Stimulated activated CD4-positive, alpha-beta T cell treated with anti-CD3 and anti-CD28 coated beads, TNF-alpha, amount 100 ng/mL, for 1 hour (primary cell): ENCODE data around the gene DSCAML1.

ENCODE experiments used
- DNase-seq, 3 donors: peaks; one replicate each; pipeline ENCODE4 v3.0.0-alpha.2; 2020; ENCODE audit warnings: low read depth in 3 of 3, low spot score in 1 of 3

DSCAML1 gene

DNA sequence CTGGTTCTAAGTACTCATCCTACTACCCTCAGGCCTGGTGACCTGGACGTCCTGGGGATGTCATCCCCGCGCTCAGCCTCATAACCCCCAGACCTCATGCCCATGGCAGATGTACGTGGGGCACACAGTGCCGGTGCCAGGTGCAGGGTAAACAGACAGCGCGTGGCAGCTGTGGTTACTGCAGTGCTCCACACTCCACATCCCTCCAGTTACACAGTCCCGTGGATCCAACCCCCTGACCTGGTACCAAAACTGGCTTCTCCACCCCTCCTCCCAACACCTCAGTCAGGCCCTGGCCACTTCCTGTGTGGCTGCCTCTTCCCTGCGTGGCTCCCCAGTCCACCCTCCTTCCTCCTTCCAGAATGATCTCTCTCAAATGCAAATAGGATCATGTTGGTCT is 95.2 kb downstream of the DSCAML1 start:
- no peak for DNase-seq

DNA sequence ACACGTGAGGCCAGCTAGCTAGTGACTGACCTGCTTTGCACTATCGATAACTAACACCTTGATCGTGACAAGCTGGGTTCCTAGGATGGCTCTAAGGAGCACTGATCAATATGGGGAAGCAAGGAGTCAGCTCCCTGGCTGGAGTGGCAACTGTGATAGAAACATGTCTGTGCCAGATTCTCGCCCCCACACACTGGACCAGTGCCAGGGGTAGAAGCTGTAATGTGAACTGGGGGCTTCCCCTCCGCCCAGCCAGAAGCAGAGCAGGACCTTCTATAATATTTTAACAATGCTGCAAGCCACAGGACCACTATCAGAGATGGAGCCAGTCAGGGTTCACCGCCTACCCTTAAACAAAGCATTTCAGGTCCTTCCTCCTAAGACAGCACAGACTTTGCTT is 96.5 kb downstream of the DSCAML1 start:
- no peak for DNase-seq

DNA sequence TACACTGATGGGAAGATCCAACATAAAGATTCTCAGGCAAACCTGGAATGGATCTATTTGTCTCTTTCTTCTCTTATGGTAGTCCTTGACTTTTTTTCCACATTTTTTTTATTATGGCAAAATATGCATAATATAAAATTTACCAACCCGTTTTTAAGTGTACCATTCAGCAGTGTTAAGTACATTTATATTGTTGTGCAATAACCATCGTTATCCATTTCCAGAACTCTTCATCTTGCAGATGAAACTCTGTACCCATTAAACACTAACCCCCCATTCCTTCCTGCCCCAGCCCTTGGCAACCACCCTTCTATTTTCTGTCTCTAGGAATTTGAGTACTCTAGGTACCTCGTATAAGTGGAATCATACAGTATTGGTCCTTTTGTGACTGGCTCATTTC is 99.7 kb downstream of the DSCAML1 start:
- DNase-seq, result no peak

DNA sequence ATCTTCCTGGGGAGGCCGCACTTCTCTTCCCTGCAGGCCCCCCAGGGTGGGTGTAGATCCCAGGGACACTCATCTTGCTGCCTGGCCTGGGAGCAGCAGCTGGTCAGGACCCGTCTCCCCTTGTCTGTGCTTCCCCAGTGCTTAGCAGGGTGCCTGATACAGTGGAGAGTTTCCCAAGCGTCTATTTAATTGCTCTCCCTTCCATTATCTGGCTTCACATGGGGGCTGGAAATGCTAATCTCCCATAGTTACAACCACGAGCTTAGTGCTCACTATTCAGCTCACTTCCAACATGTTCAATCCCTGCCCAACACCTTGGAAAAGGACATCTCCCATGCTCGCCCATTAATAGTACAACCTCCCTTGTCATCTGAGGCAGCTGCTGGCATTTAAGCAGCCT is 100.5 kb downstream of the DSCAML1 start:
- DNase-seq, result no peak

DNA sequence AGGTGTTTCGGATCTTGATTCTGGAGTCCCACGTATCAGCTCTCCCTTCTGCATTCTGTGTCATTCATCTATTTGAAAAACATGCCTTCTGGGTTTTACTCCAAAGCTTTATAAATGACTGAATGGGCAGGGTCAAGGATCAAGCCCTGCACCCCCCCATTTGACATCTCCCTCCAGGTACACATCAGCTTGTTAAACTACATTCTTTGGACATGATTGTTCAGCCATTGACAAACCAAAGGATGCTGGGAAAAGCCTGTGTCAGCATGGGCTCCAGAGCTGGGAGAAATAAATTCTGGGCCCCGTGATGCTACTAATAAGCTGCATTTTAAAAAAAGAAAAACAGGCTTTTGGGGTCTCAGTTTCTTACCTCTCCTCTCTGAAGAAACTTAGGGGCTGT is 103.7 kb downstream of the DSCAML1 start:
- DNase-seq, result no peak

DNA sequence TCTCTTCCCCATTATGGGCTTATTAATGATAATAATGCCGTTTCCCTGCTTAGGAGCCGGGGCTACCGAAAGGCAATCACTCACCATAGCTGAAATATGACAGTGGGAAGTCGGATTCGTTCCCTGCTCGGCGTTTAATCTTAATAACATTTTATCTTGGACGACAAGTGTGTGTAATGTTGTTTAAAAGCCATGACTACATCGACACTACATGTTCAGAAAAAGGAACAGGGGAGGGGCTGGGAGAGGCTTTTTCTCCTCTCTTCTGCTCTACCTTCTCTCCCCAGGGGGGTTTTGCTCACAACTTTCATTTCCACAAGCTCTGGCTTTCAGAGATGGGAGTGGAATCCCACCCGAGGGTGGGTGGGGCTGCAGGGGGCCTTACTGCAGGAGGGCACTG is 105.5 kb downstream of the DSCAML1 start:
- DNase-seq, result no peak

DNA sequence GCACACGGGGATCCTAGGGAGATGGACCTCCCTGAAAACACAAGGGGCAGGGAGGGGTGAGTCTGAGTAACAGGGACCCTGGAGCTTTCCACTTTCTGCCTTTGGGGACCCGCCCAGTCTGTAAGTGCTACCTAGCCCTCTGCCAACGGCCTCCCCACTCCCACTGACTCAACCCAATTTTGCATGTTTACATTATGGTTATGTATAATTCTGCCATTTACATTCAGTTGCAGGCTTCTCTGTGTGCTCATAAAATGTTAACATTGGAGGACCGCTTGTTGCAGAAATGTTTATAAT is 105.8 kb downstream of the DSCAML1 start:
- DNase-seq, result no peak

DNA sequence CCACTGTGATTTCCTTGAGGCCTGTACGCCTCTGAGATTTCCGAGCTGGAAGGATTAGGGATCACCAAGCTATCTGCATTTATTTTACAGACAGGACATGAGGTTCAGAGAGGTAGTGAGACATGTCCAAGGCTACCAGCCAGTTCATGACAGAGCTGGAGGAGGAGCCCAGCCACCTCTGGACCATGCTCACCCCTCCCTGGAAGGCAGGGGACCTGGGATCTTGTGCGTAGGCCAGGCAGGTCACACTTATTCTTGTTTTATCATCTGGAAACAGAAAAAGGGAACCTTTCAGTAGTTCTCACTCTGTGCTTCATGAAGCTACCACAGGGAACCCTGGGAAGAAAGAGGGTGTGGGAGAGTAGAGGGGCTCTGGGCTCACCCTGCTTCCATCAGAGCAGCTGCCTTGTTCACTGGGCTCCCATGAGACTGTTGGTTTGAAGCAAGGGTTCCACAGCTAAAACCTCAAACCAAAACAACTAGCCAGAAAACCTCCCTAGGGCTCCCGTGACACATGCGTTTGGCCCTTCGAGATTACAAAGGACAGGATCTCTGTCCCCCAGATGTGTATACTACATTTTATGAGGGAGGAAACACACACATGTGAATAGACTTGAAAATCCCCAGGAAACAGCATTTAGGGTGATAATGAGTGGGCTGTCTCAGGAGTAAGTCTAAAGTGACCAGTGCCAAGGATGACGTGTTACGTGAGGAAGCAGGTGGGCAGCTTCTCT is 106.4 kb downstream of the DSCAML1 start:
- no peak for DNase-seq

DNA sequence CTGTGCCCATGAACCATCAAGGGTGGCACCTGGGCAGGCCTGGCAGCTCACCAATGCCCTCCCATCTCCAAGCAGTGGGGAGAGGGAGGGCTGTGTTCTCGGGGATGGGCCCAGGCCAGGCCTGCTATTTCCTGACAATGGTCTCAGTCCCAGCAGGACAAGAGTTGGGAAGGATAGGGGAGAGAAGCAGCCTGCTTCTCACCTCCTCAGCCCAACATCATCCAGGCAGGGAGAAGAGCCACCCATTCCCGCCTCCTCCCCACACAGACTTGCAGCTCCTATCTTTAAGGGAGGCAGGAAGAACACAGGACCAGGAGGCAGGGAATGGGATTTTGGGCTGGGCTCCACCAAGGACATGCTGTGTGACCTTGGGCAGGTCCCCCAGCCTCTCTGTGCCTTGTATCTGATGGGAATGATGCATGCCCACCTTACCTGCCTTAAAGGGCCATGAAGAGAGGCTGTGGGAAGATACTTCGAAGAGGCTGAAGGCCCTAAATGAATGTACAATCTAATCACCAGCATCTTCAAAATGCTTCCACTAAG is 108.7 kb downstream of the DSCAML1 start:
- no peak for DNase-seq

DNA sequence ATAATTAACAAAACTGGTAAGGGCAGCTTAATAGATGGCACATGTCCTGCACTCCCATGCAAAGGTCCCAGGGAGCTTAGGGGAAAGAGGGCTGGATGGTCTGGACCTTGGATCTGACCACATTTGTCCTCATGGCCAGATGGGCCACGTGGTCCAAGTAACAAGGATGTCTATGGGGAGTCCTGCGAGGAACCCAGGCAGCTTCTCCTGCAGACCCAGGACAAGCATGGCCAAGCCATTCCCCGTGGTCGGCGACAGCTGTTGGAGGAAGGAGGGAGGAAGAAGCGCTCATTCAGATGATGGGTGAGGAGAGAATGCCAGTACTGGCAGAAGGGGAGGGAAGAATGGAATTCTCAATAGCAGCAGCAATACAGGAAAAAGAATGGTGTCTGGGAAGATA is 109.2 kb downstream of the DSCAML1 start:
- DNase-seq, result no peak

DNA sequence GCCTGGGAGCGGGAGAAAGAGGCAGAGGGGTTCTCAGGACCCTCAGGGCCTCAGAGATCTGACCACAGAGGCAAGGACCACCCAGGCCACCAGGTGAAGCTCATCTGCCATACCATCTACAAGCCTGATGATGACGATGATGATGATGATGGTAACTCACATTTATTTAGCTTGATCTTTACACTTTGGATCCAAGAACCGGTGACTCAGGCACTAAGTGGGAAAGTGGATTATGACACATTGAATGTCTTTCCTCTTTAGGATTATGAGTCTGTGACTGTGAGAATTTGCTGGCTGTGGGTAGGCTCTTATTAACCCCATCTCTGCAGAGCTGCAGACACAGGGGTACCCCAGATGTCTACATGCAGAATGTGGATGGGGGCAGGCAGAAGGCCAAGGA is 110.3 kb downstream of the DSCAML1 start:
- no peak for DNase-seq

DNA sequence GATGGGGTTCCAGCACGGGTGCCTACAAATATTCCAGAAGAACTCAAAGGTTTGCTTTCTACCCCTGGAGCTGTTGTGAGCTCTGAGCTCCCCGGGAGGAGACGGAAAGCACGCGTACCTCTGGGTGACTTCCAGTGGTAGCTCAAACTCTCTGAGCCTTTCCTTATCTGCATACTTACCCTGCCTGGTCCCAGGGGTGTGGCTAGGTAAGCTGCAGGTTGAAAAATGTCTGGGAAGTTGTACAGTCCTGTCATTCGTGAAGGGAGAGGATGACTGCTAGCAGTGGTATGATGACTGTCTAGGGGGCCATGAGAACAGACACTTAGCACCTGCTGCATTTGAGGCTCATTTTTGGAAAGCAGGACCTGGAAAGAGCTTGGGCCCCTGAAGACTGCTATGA is 111.5 kb downstream of the DSCAML1 start:
- no peak for DNase-seq

DNA sequence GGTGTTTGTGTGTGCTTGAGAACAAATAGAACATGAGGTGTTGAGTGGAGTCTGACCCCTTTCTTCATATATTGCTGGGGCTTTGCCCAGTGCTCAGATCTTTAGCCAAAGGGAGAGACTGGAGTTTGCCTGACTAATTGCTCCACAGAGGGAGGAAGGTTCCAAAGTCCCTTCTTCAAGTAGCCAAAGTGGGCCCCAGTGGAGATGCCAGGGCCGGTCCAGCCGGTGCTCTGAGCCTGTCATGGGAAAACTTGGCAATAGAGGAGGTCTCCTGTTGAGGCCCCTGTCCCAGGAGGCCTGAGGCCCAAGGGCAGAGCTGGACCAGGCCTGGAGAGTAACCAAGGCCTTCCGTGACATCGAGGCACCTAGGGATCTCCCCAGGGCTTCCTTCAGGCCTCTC is 112.3 kb downstream of the DSCAML1 start:
- no peak for DNase-seq

DNA sequence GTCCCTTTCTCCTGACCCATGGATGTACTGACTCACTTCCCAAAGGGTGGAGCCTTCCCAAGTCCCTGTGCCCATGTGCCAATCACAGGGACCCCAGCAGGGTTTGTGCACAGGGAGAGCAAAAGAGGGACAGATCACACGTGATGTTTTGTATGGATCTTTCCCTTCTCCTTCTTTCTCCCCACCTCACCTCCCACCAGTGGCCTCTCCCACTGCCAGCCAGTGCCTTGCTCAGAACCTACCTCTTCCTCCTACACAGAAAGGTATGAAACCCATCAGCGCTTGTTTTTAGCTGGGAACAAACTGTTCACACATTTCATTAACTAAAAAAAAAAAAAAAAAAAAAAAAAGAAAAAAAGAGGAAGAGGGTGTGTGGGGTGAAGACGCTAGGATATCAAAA is 112.9 kb downstream of the DSCAML1 start:
- DNase-seq, result no peak

DNA sequence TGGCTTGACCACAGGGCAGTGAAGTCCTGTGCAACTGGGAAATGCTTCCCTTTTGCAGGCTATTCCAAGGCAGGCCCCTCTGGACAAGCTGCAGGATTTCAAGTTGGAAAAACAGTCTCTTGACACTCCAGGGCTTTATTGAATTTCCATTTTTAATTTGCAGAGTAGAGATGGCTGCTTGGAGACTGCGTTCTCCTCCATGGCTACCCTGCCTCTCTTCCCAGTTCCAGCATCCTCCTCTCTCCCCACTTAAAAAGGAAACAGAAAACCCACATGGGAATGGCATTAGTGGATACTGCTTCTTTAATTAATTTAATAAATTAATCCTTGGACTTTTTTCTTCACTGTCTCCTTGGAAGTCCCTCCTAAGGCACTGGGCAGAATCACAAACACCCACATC is 115.6 kb downstream of the DSCAML1 start:
- DNase-seq, result no peak

DNA sequence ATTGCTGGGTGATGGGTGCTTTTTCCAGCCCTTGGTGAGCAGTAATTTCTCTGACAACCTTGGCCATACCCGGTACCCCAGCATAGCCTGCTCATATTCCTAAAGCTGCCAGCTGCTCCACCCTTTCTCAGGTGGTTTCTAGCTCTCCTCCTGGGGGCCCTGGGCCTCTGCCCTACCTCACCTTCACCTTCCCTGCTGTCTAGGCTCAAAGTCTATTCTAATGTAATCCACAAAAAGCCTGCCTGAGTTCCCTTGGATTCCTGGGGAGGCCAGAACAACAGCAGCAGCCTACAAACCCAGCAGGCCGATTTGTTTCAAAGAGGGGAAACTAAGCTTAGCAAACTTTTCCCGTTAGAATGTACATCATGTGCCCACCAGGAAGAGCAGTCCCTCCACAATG is 117.6 kb downstream of the DSCAML1 start:
- no peak for DNase-seq

DNA sequence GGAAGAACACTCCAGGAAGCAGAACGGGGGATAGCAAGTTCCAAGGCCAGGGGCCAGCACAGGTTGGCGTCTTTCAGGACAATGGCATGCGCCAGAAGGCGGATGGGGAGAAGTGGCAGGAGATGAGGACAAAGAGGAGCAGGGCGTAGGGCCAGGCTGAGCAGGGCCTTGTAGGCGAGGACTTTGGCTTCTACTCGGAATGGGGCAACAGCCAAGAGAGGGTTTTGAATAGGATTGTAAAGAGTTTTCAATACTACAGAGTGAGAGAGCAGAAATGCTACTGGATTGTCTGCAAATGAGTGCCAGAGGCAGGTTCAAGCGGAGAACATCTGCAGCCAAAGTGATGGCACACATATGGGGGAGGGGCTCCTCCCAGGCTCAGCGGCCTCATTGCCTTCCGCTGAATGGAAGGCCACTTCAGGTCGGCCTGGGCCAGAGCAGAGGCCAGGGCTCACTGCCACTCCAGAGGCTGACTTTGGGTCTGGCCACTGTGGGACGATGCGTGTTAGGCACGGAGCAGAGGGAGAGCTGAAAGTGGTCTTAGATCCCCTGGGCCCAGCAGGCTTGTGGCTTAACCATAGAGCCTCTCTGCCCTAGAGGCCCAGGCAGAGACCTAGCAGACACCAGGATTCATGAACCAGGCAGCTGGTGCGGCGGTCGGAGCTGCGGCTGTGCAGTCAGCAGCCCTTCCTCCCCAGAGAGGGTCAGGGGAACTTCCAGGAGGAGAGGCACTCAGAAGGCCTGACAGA is 118.2 kb downstream of the DSCAML1 start:
- DNase-seq, result no peak

DNA sequence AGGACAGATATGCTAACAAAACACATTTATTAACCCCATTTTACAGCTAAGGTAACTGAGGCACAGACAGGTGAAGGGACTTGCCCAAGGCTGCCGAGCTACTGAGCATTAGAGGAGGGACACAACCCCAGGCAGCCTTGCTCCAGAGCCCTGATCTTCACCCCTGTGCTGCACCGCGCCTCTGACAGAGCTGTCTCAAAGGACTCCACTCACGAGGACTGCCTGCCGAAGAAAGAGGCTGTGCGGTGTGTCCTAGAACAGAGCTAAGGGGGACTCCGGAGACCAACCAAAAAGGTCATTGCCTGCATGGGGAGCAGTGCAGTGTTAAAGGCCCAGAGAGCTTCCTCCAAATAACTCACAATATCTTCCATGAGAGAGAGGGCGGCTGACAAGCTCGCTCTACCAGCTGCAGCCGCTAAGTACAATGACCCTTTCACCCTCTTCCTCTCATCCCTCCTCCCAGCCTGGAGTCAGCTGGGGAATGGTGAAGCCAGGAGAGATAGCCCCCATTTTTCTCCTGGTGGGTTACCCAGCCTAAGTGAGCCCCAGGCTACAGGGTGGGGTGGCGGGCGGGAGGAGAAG is 119.2 kb downstream of the DSCAML1 start:
- DNase-seq, result no peak

DNA sequence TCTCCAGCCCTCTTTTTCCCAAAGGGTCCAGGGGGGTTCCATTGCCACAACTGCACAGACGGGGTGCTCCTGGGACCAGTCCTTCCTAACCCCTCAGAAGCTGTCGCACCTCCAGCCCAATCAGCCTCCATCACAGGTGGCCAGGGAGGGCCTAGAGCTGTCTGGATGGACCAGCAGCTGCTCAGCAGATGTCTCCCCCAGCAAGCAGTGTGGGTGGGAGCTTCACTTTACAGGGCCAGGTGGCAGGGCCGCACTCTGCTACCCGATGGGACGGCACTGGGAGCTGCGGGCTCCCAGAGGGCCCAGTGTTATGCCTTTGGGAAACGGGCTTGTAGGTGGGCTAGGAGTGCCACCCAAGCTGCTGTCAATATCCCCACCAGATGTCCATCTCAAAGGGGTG is 120.5 kb downstream of the DSCAML1 start:
- no peak for DNase-seq

DNA sequence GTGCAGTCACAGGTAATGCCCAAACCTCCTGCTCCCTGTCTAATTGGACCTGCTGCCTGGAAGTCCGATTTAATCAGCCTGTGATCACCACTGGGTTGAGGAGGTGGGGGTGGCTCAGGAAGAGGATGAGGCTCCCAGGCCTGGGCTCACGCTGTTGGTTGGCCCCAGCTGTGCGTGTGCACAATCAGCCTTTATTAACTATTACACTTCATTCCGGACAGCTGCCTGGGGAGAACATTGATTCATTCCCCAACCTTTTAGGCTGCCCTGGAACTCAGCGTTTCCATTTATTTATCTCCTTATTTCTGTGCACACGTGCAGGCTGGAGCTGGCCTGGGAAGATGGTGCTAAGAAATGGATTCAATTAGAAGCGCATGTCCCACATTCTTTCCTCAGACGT is 123.4 kb downstream of the DSCAML1 start:
- no peak for DNase-seq

DNA sequence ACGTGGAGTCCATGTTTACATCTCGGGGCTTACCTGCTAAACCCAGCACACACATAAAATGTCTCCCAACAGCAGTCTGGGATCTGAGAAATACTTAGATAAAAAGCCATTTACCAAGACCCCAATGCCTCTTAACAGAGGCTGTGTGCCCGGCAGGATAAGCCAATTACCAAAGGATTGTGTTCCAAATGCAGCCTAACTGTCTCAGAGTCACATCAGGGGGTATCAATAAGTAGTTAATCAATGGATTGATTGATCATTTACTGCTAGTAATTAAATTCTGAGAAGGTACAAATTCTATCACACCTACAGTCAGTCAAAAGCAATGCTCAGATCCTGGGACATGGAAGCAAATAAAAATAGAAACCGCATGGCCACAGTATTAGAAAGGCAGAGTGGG is 125.6 kb downstream of the DSCAML1 start:
- DNase-seq, result no peak

DNA sequence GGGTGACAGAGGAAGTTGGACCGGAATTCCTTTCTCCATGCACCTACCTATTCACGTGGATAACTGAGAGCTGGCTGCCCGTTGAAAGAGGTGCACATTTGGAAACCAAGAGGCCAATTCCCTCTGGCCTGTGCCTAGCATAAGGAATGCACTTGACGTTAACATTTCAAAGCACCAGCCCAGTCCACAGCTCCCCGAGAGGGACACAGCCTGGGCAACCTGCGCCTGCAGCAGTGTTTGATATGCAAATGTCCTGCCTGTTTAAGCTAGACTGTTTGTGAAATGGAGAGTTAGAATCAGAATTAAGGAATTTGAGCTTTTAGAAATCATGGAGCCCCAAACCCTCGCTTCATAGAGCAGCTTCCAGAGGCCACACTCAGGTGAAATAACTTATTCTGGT is 126.1 kb downstream of the DSCAML1 start:
- DNase-seq, result no peak

DNA sequence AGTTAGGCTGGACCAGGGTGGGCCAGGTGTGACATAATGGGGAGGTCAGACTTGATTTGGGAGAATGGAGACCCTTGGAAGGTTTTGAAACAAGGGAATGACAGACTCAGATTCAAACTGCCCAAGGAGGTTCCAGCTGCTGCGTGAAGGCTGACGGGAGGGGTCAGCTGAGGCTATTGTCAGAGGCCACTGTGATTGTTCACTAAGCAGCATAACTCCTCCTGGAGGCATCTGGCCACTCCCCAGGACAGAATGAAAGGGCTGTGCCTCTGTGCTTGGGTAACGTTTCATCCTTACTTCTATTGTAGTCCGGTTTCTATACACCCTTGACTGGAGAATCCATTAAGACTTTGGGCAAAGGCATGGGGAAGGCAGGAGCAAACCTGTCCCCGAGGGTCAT is 126.6 kb downstream of the DSCAML1 start:
- no peak for DNase-seq
